Measurements from ENCODE around the gene ACVR1. TPM values are rescaled to one million over a fixed set of nuclear protein-coding genes. Genes with fewer than 3 reads are reported as not detected.
"Not testable (repeated sequence)": the region's sequence is repeated elsewhere in the genome, so short reads cannot be mapped to it uniquely, and the experiment has no call there.

Gene ACVR1
- total and polyA plus RNA-seq, 4 donors: 21.1 to 24.8 (median 23.2) TPM

DNA sequence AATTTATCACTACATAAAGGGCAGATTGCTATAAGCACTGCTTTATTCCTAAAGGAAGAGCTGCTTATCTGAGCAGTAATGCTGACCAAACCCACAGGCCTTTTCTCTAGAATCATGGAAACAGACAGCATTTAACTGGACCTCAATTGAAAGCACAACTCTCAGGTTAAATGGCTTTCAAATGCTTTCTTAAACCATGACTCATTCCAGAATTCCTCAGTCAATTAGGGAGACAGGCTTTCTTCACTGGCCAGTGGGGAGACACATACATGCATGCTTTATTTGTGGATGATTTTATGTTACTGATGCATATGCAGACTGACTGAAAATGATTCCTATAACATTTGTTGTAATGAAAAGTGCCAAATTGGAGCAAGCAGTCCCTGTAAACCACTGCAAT lies 114.6 kb downstream of the ACVR1 start:
- no peaks in the 10 kb centered on the region for H3K36me3 ChIP-seq (ENCODE audit: control insufficient read depth, insufficient read depth, low read length)
- peak in 1 of 6 donors; percentile 43 for DNase-seq (ENCODE audit: low read depth in 4 of 6, low spot score in 6 of 6)
- H3K27ac ChIP-seq (ENCODE audit: low read depth, low read length): no peak overlapping the region
- H3K9me3 ChIP-seq (ENCODE audit: control insufficient read depth, insufficient read depth, low read length): peaks cover 3% of the 10 kb centered on the region
- no peaks in the 10 kb centered on the region for H3K4me1 ChIP-seq (ENCODE audit: control insufficient read depth, insufficient read depth, low read length)
- H3K4me3 ChIP-seq (ENCODE audit: low read depth, low read length): no peak overlapping the region
- no peaks in the 10 kb centered on the region for H3K27me3 ChIP-seq (ENCODE audit: control insufficient read depth, insufficient read depth, low read length)

DNA sequence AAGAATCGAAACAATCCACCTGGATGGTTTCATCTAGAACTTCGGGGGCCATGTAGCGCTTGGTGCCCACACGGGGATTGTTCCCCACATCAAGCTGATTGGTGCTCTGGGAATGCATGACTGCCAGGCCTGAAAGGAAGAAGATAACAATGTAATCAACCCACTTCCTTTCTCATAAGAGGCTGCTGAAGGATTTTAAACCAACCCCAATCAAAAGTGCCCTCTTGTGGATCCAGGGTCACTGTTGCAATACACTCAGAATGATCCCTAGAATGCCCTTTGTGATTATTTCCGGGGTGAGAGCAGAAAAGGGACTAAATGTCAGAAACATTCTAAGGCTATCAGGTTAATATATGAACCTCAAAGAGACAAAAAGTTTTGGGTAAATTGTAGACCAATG lies 115.2 kb downstream of the ACVR1 start:
- no peak overlapping the region for H3K4me3 ChIP-seq (ENCODE audit: low read depth, low read length)
- H3K27ac ChIP-seq (ENCODE audit: low read depth, low read length): no peak overlapping the region
- no peaks in the 10 kb centered on the region for H3K27me3 ChIP-seq (ENCODE audit: control insufficient read depth, insufficient read depth, low read length)
- H3K36me3 ChIP-seq (ENCODE audit: control insufficient read depth, insufficient read depth, low read length): no peaks in the 10 kb centered on the region
- H3K9me3 ChIP-seq (ENCODE audit: control insufficient read depth, insufficient read depth, low read length): peaks cover 5% of the 10 kb centered on the region
- WGBS (ENCODE audit: insufficient coverage): 94% methylated on average over 5 of the region's 5 CpGs
- DNase-seq (ENCODE audit: low read depth in 4 of 6, low spot score in 6 of 6): no peak
- no peaks in the 10 kb centered on the region for H3K4me1 ChIP-seq (ENCODE audit: control insufficient read depth, insufficient read depth, low read length)

GRCh38 chr2:157759855-157760254 lies 116.3 kb downstream of the ACVR1 start:
- Histone ChIP-seq H3K4me1 (ENCODE audit: control insufficient read depth, insufficient read depth, low read length) (no peaks in the 10 kb centered on the region), H3K9me3 (ENCODE audit: control insufficient read depth, insufficient read depth, low read length) (peaks cover 10% of the 10 kb centered on the region), H3K36me3 (ENCODE audit: control insufficient read depth, insufficient read depth, low read length) (no peaks in the 10 kb centered on the region), H3K27ac (ENCODE audit: low read depth, low read length) (no peak overlapping the region), H3K27me3 (ENCODE audit: control insufficient read depth, insufficient read depth, low read length) (no peaks in the 10 kb centered on the region), H3K4me3 (ENCODE audit: low read depth, low read length) (no peak overlapping the region)
- no peak for DNase-seq (ENCODE audit: low read depth in 4 of 6, low spot score in 6 of 6)

GRCh38 chr2:157758586-157758985 lies 117.5 kb downstream of the ACVR1 start:
- no peak for DNase-seq (ENCODE audit: low read depth in 4 of 6, low spot score in 6 of 6)
- WGBS (ENCODE audit: insufficient coverage): no CpG with 5 or more reads among the region's 2 CpGs

DNA sequence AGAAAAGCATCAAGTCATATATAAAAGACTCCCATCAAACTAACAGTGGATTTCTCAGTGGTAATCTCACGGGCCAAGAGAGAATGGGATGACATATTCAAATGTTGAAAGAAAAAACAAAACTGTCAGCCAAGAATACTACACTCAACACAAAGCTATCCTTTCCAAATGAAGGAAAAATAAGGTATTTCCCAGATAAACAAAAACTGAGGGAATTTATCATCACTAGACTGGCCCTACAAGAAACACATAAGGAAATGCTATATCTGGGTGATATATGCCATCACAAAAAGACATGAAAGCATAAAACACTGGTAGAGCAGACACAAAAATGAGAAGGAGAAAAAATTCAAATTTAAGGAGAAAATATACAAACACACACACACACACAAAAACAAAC lies 118.6 kb downstream of the ACVR1 start:
- Histone ChIP-seq H3K4me1 (ENCODE audit: control insufficient read depth, insufficient read depth, low read length) (no peaks in the 10 kb centered on the region), H3K27ac (ENCODE audit: low read depth, low read length) (no peak overlapping the region), H3K36me3 (ENCODE audit: control insufficient read depth, insufficient read depth, low read length) (no peaks in the 10 kb centered on the region), H3K9me3 (ENCODE audit: control insufficient read depth, insufficient read depth, low read length) (peaks cover 10% of the 10 kb centered on the region), H3K4me3 (ENCODE audit: low read depth, low read length) (no peak overlapping the region), H3K27me3 (ENCODE audit: control insufficient read depth, insufficient read depth, low read length) (no peaks in the 10 kb centered on the region)
- DNase-seq (ENCODE audit: low read depth in 4 of 6, low spot score in 6 of 6): no peak
- WGBS (ENCODE audit: insufficient coverage): no CpG with 5 or more reads among the region's 1 CpG

More at GRCh38 chr2:157758586-157758985, 117.5 kb downstream of the ACVR1 start:
- H3K36me3 ChIP-seq (ENCODE audit: control insufficient read depth, insufficient read depth, low read length): no peaks in the 10 kb centered on the region
- no peak overlapping the region for H3K4me3 ChIP-seq (ENCODE audit: low read depth, low read length)
- H3K27me3 ChIP-seq (ENCODE audit: control insufficient read depth, insufficient read depth, low read length): no peaks in the 10 kb centered on the region
- peaks cover 10% of the 10 kb centered on the region for H3K9me3 ChIP-seq (ENCODE audit: control insufficient read depth, insufficient read depth, low read length)
- H3K4me1 ChIP-seq (ENCODE audit: control insufficient read depth, insufficient read depth, low read length): no peaks in the 10 kb centered on the region
- no peak overlapping the region for H3K27ac ChIP-seq (ENCODE audit: low read depth, low read length)

DNA sequence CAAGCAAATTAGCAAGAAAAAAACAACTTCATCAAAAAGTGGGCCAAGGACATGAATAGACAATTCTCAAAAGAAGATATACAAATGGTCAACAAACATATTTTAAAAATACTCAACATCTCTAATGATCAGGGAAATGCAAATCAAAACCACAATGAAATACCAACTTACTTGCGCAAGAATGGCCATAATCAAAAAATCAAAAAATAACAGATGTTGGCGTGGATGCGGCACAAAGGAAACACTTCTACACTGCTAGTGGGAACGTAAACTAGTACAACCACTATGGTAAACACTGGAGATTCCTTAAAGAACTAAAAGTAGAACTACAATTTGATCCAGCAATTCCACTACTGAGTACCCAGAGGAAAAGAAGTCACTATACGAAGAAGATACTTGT lies 119.7 kb downstream of the ACVR1 start:
- H3K9me3 ChIP-seq (ENCODE audit: control insufficient read depth, insufficient read depth, low read length); H3K27me3 ChIP-seq (ENCODE audit: control insufficient read depth, insufficient read depth, low read length); H3K4me1 ChIP-seq (ENCODE audit: control insufficient read depth, insufficient read depth, low read length); H3K27ac ChIP-seq (ENCODE audit: low read depth, low read length); H3K4me3 ChIP-seq (ENCODE audit: low read depth, low read length); DNase-seq (ENCODE audit: low read depth in 4 of 6, low spot score in 6 of 6); H3K36me3 ChIP-seq (ENCODE audit: control insufficient read depth, insufficient read depth, low read length): not testable (repeated sequence)
- WGBS (ENCODE audit: insufficient coverage): 100% methylated on average over 3 of the region's 5 CpGs

GRCh38 chr2:157751462-157752058 lies 124.6 kb downstream of the ACVR1 start:
- no peak for DNase-seq (ENCODE audit: low read depth in 4 of 6, low spot score in 6 of 6)
- H3K4me1 ChIP-seq (ENCODE audit: control insufficient read depth, insufficient read depth, low read length): peaks cover 3% of the 10 kb centered on the region
- H3K36me3 ChIP-seq (ENCODE audit: control insufficient read depth, insufficient read depth, low read length): peaks cover 14% of the 10 kb centered on the region
- no peaks in the 10 kb centered on the region for H3K27me3 ChIP-seq (ENCODE audit: control insufficient read depth, insufficient read depth, low read length)
- 79% methylated on average over 5 of the region's 6 CpGs for WGBS (ENCODE audit: insufficient coverage)
- H3K27ac ChIP-seq (ENCODE audit: low read depth, low read length): no peak overlapping the region
- H3K9me3 ChIP-seq (ENCODE audit: control insufficient read depth, insufficient read depth, low read length): peaks cover 6% of the 10 kb centered on the region
- no peak overlapping the region for H3K4me3 ChIP-seq (ENCODE audit: low read depth, low read length)

DNA sequence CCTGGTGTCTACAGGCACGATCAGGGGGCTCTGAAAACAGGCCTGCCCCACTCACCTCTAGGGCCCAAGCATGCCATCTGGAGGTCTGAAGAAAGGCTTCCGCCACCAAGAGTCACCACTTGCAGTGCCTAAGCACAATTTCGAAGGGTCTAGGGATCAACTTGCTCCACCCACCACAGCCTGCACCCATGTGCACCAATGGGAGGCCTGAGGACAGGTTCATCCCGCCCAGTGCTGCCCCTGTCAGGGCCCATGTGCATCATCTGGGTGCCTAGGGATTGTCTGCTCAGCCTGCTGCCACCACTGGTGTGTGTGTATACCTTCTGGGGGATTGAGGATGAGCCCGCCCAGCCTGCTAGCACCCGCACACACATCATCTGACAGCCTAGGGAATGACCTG lies 126.4 kb downstream of the ACVR1 start:
- Histone ChIP-seq H3K9me3 (ENCODE audit: control insufficient read depth, insufficient read depth, low read length) (no peaks in the 10 kb centered on the region), H3K36me3 (ENCODE audit: control insufficient read depth, insufficient read depth, low read length) (peaks cover 14% of the 10 kb centered on the region), H3K4me3 (ENCODE audit: low read depth, low read length) (no peak overlapping the region), H3K27ac (ENCODE audit: low read depth, low read length) (no peak overlapping the region), H3K27me3 (ENCODE audit: control insufficient read depth, insufficient read depth, low read length) (no peaks in the 10 kb centered on the region), H3K4me1 (ENCODE audit: control insufficient read depth, insufficient read depth, low read length) (peaks cover 3% of the 10 kb centered on the region)
- DNase-seq (ENCODE audit: low read depth in 4 of 6, low spot score in 6 of 6): no peak
- WGBS (ENCODE audit: insufficient coverage): 100% methylated on average over 4 of the region's 6 CpGs

DNA sequence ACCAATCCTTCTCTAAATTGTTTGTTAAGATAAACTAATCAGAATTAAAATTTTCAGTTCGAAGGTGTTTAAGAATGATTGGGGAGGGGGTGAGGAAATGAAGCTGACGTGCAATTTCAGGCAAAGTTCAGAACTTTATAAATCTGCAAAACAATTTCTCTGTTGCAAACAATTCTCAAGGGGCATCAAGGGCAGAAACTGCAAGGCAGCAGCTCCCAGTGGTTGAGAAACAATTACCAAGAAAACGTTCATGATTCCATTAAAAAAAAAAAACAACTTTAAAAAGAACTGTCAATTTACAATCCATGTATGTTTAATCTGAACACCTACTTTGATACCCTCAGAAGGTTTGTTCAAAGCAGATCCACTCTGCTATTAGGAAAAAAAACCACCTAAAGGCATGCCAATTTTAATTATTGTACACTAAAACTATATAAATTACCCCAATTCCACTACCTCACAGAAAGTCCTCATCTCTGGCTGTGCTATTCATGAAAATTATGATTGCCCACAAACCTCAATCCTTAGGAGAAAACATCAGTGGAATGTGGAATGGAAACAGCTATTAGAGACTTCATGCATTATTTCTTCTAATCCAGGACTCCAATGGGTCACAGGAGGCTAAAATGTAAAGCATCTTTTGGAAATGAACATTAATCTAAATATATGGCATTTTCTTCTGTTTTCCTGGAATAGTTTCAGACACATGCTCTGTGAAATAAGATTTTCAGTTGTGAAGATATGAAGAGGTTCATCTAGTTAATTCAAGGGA lies 127.6 kb downstream of the ACVR1 start:
- peaks cover 14% of the 10 kb centered on the region for H3K36me3 ChIP-seq (ENCODE audit: control insufficient read depth, insufficient read depth, low read length)
- H3K27ac ChIP-seq (ENCODE audit: low read depth, low read length): no peak overlapping the region
- no peak for DNase-seq (ENCODE audit: low read depth in 4 of 6, low spot score in 6 of 6)
- no peaks in the 10 kb centered on the region for H3K27me3 ChIP-seq (ENCODE audit: control insufficient read depth, insufficient read depth, low read length)
- no peaks in the 10 kb centered on the region for H3K9me3 ChIP-seq (ENCODE audit: control insufficient read depth, insufficient read depth, low read length)
- WGBS (ENCODE audit: insufficient coverage): 71% methylated on average over 1 of the region's 3 CpGs
- no peak overlapping the region for H3K4me3 ChIP-seq (ENCODE audit: low read depth, low read length)
- peaks cover 3% of the 10 kb centered on the region for H3K4me1 ChIP-seq (ENCODE audit: control insufficient read depth, insufficient read depth, low read length)

GRCh38 chr2:157747695-157748370 lies 128.3 kb downstream of the ACVR1 start:
- peaks cover 3% of the 10 kb centered on the region for H3K4me1 ChIP-seq (ENCODE audit: control insufficient read depth, insufficient read depth, low read length)
- H3K9me3 ChIP-seq (ENCODE audit: control insufficient read depth, insufficient read depth, low read length): no peaks in the 10 kb centered on the region
- H3K36me3 ChIP-seq (ENCODE audit: control insufficient read depth, insufficient read depth, low read length): peaks cover 14% of the 10 kb centered on the region
- peak in 2 of 6 donors; percentile 29 to 32 for DNase-seq (ENCODE audit: low read depth in 4 of 6, low spot score in 6 of 6)
- WGBS (ENCODE audit: insufficient coverage): 7% methylated on average over 2 of the region's 3 CpGs
- no peak overlapping the region for H3K4me3 ChIP-seq (ENCODE audit: low read depth, low read length)
- H3K27ac ChIP-seq (ENCODE audit: low read depth, low read length): no peak overlapping the region
- H3K27me3 ChIP-seq (ENCODE audit: control insufficient read depth, insufficient read depth, low read length): no peaks in the 10 kb centered on the region
